ENCODE results near the gene SLC6A9.

The SLC6A9 gene

GRCh38 chr1:44048532-44049215 lies 17.4 kb upstream of the SLC6A9 start:
- DNase-seq (ENCODE audit: low spot score), result no peak

- no peak for DNase-seq (ENCODE audit: low spot score)
Observed at GRCh38 chr1:44047131-44047530, 15.9 kb upstream of the SLC6A9 start.

- no peak for DNase-seq (ENCODE audit: low spot score)
Observed at GRCh38 chr1:44045064-44045463, 13.8 kb upstream of the SLC6A9 start.

GRCh38 chr1:44044071-44044801 lies 13.0 kb upstream of the SLC6A9 start:
- peak; percentile 55 for DNase-seq (ENCODE audit: low spot score)

GRCh38 chr1:44043176-44044070 lies 12.2 kb upstream of the SLC6A9 start:
- DNase-seq (ENCODE audit: low spot score), result no peak

GRCh38 chr1:44040846-44041245 lies 9.6 kb upstream of the SLC6A9 start:
- DNase-seq (ENCODE audit: low spot score), result no peak

GRCh38 chr1:44040418-44040817 lies 9.2 kb upstream of the SLC6A9 start:
- no peak for DNase-seq (ENCODE audit: low spot score)

- no peak for DNase-seq (ENCODE audit: low spot score)
Observed at GRCh38 chr1:44038876-44039657, 7.8 kb upstream of the SLC6A9 start.

- no peak for DNase-seq (ENCODE audit: low spot score)
Observed at GRCh38 chr1:44037154-44037553, 5.9 kb upstream of the SLC6A9 start.

- DNase-seq (ENCODE audit: low spot score), result peak; percentile 82
Observed at GRCh38 chr1:44036409-44037139, 5.3 kb upstream of the SLC6A9 start.

- DNase-seq (ENCODE audit: low spot score), result no peak
Observed at GRCh38 chr1:44035726-44036408, 4.6 kb upstream of the SLC6A9 start.

- DNase-seq (ENCODE audit: low spot score), result no peak
Observed at GRCh38 chr1:44034976-44035716, 3.9 kb upstream of the SLC6A9 start.

GRCh38 chr1:44034423-44034822 lies 3.2 kb upstream of the SLC6A9 start:
- no peak for DNase-seq (ENCODE audit: low spot score)

GRCh38 chr1:44033756-44034155 lies 2.5 kb upstream of the SLC6A9 start:
- DNase-seq (ENCODE audit: low spot score), result no peak

- DNase-seq (ENCODE audit: low spot score), result no peak
Observed at GRCh38 chr1:44033041-44033575, 1.8 kb upstream of the SLC6A9 start.

- DNase-seq (ENCODE audit: low spot score), result no peak
Observed at GRCh38 chr1:44032170-44032790, 1.0 kb upstream of the SLC6A9 start.

- DNase-seq (ENCODE audit: low spot score), result peak; percentile 62
Observed at GRCh38 chr1:44030605-44031251, 534 bp downstream of the SLC6A9 start.

- peak; percentile 92 for DNase-seq (ENCODE audit: low spot score)
Observed at GRCh38 chr1:44029911-44030604, 1.2 kb downstream of the SLC6A9 start.
